DOHH2 (cell line): Measurements from ENCODE around the gene SREBF1.

Experiments
- EZH2phosphoT487 ChIP-seq: fragments of 200-600 bp; sonication (generic); IDR thresholded peaks from 2 replicates; pipeline ENCODE4 v1.6.1; 2017; ENCODE audit warnings: borderline replicate concordance, mild to moderate bottlenecking, antibody characterized with exemption, low read length, moderate library complexity, mixed read lengths
- TF ChIP-seq, protein P1 (sequence below): fragments of 200-600 bp; sonication (generic); IDR thresholded peaks from one replicate; pipeline ENCODE4 v1.5.1; 2014; ENCODE audit warnings: antibody characterized with exemption, mild to moderate bottlenecking, low read depth, low read length; ENCODE audit not compliant: poor library complexity, severe bottlenecking

DNA sequence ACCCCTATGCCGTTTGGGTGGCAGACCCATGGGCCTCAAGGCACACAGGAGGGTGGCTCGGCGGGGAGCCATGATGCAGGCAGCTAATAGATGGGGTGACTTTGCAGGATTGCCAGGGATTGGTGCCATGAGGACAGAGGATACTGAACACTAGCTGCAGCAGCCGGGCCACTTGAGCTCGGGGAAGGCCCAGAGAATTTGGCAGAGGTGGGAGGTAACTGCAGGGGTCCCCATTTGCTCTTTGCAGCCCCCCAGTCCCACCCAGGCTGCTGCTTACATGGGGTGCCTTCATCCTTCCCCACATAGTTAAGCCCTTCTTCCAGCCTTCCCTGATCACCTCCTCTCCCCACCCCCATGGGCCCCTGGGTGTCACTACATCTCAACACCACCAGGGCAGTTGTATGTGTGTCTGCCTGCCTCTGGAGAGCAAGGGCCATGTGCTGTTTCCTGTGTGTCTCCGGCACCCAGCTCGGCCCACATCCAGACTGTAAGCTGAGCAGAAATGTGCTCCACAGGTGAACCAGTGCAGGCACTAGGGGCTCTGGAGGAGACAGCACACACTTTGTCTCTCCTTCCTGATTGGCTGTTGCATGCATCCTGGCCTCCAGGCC, 52.0 kb downstream of the SREBF1 start:
- TF ChIP-seq, protein P1, sequence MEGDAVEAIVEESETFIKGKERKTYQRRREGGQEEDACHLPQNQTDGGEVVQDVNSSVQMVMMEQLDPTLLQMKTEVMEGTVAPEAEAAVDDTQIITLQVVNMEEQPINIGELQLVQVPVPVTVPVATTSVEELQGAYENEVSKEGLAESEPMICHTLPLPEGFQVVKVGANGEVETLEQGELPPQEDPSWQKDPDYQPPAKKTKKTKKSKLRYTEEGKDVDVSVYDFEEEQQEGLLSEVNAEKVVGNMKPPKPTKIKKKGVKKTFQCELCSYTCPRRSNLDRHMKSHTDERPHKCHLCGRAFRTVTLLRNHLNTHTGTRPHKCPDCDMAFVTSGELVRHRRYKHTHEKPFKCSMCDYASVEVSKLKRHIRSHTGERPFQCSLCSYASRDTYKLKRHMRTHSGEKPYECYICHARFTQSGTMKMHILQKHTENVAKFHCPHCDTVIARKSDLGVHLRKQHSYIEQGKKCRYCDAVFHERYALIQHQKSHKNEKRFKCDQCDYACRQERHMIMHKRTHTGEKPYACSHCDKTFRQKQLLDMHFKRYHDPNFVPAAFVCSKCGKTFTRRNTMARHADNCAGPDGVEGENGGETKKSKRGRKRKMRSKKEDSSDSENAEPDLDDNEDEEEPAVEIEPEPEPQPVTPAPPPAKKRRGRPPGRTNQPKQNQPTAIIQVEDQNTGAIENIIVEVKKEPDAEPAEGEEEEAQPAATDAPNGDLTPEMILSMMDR, result peak; percentile 18
- TF ChIP-seq EZH2phosphoT487, result no peak
